K562 treated with DMSO at 1 percent for 48 hours (cell line): ENCODE measurements around the gene RNF20. TPM values are rescaled to one million over a fixed set of nuclear protein-coding genes. Genes with fewer than 3 reads are reported as not detected.

Experiments
- total RNA-seq: library from RNA; unstranded; fragments of 300-600 nt; gene quantifications from 2 replicates; pipeline ENCODE4 v1.2.3, GENCODE V29; 2022; ENCODE audit warnings: low replicate concordance; ENCODE audit errors: extremely low read depth

Gene RNF20
- not detected in 2 replicates for total RNA-seq

GRCh38 chr9:101533334-101534204 is at the start of gene RNF20:
TSS of gene RNF20 (plus strand) at chr9:101533853. CDS start at chr9:101535424, 1,571 bp downstream.

GRCh38 chr9:101594796-101595195 is 61.1 kb downstream of the RNF20 start, which contains the start of gene PPP3R2:
TSS of gene PPP3R2 (minus strand) at chr9:101594969. CDS start at chr9:101594921, 48 bp downstream.

Other genes starting within 250 kb of the RNF20 start
- gene BAAT, start 148.8 kb upstream of the RNF20 start, total RNA-seq: not detected in 2 replicates
- not detected in 2 replicates for gene MRPL50, start 135.2 kb upstream of the RNF20 start, total RNA-seq
- gene ZNF189, start 135.0 kb upstream of the RNF20 start, total RNA-seq: not detected in 2 replicates
- not detected in 2 replicates for gene ALDOB, start 98.1 kb upstream of the RNF20 start, total RNA-seq
- gene PPP3R2, start 61.1 kb downstream of the RNF20 start, total RNA-seq: not detected in 2 replicates
- not detected in 2 replicates for gene GRIN3A, start 204.8 kb downstream of the RNF20 start, total RNA-seq